GM19397 (cell line): ENCODE measurements around the gene MSN.
"Not testable (repeated sequence)": the region's sequence is repeated elsewhere in the genome, so short reads cannot be mapped to it uniquely, and the experiment has no call there.

ENCODE experiments used
- ATAC-seq: cut with Tn5 transposase; IDR thresholded peaks from one replicate; pipeline ENCODE4 v1.9.1; 2021; ENCODE audit warnings: mild to moderate bottlenecking, moderate library complexity; ENCODE audit not compliant: unreplicated experiment

MSN gene

GRCh38 chrX:65667503-65668376 lies at the start of gene MSN:
Gene MSN, plus strand, starts transcription at chrX:65667654. Its CDS starts 188 bp downstream, at chrX:65667842.
- peak; percentile 85 for ATAC-seq

DNA sequence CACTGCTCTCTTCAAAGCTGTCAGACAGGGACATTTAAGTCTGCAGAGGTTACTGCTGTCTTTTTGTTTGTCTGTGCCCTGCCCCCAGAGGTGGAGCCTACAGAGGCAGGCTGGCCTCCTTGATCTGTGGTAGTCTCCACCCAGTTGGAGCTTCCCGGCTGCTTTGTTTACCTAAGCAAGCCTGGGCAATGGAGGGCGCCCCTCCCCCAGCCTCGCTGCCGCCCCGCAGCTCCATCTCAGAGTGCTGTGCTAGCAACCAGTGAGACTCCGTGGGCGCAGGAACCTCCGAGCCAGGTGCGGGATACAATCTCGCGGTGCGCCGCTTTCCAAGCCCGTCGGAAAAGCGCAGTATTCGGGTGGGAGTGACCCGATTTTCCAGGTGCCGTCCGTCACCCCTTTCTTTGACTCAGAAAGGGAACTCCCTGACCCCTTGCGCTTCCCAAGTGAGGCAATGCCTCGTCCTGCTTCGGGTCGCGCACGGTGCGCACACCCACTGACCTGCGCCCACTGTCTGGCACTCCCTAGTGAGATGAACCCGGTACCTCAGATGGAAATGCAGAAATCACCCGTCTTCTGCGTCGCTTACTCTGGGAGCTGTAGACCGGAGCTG lies 47.3 kb upstream of the MSN start:
- not testable (repeated sequence) for ATAC-seq

DNA sequence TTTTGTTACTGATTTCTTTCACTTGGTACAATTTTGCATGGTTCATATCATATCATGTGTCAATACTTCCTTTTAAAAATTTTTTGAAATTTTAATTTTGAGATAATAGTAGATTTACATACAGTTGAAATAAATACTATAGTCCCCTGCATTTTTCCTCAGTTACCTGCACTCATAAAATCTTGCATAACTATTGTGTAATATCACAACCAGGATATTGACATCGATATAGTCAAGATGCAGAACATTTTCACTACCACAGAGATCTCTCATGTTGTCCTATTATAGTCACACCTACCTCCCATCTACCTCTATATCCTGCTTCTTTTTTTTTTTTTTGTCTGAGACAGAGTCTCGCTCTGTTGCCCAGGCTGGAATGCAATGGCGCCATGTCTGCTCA lies 36.7 kb upstream of the MSN start:
- no peak for ATAC-seq

- no peak for ATAC-seq
Observed at GRCh38 chrX:65633826-65634225, 33.6 kb upstream of the MSN start.

DNA sequence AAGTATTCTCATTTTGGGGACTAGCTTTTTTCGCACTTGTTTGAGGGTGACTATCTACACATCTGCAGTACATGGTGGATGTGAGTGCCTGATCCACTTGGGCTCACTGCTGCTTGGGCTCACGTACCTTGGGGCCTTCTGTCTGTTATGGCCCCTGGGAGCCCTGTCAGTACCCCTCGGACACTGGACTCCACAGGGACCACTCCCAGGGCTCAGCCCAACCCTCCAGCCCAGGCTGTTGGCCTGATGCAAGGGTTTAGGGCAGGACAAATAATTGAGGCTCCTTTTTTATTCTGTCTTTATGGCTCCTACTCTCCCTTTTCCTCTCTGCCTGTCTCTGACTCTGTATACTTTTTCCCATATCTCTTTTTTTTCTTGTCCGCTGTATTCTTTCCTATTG lies 32.7 kb upstream of the MSN start:
- ATAC-seq = no peak

DNA sequence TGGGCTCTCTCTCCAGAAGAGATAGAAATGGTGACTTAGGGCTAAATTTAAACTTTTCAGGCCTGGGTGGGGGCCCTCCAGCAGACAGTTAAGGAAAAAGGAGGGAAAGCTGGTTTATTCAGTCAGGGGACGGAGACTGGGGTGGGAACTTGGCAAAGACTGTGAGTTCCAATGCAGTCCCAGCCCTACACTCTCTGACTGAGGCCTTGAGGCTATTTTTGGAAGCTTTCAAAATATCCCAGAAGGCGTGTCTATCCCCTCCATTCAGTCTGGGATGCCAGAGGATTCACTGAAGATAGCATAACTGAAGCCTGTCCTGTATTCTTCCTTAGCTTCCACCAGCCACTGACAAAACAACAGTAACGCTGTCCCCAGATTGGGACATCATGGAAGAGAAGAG lies 32.1 kb upstream of the MSN start:
- no peak for ATAC-seq

GRCh38 chrX:65635822-65636221 lies 31.6 kb upstream of the MSN start:
- no peak for ATAC-seq

DNA sequence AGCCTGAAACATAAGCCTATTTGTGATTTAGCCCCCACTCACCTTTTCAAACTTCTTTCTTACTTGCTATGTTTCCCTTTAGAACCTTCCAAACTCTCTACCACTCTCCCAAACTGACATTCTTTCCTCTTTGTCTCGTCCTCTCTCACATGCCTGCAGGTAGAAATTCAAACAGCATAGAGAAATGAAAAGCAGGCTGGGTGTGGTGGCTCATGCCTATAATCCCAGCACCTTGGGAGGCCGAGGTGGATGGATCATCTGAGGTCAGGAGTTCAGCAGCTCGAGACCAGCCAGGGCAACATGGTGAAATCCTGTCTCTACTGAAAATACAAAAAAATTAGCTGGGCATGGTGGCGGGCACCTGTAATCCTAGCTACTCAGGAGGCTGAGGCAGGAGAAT lies 31.2 kb upstream of the MSN start:
- not testable (repeated sequence) for ATAC-seq

GRCh38 chrX:65637335-65637734 lies 30.1 kb upstream of the MSN start:
- ATAC-seq = no peak

DNA sequence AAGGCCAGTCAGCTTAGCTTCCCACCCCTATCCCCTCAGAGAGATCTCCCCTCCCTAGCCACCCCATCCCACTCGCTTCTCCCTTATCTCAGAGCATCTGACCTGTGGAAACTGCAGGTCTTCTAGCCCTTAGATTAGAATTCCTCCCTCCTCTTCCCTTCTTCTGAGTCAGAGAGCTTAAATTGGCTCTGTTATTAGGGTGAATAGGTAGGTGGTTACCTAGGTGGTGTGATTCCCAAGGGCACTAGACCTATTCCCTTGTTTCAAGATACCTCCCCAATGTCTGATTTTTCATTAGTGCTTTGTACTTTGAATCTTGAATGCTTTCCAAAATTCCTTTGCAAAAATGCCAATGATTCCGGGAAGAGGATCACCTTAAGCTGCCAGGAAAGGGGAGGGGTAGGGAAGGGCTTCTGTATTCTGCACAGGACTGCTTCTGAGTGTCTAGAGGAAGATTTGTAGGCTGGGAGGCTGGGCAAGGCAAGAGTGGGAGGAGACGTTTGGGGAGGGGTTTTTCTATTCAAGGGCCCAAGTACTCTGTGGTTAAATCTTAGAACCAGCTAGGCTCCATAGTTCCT lies 24.5 kb upstream of the MSN start:
- ATAC-seq = no peak

GRCh38 chrX:65643531-65644052 lies 23.9 kb upstream of the MSN start:
- ATAC-seq = no peak

DNA sequence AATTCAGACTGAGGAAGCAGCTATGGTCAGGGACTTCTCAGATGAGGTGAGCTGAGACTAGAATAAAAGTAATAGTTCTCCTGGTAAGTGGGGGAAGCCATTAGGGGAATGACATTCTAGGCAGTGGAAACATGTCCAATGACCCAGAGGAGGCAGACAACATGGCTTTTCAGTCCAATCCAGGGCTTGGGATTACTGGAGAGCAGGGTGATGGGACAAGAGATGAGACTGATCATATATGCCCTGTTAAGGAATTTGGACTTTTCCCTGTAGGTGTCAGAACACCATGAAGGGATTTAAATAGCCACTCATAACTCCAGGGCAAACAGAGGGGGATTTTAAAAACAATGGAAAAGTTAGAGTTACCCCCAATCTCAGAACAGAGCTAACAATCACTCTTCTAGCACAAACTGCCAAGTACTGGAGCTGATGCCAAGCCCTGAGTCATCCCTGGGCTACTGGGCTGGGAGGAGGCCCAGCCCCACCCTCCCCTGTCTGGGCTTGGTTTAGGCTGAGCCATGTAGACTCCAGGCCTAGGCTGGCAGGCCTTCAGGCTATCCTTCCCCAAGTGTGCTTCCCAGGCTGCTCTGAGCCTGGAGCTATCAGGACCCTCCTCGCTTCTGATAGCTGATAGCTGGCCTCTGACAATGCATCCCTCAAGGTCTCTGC lies 22.7 kb upstream of the MSN start:
- ATAC-seq = no peak

GRCh38 chrX:65647801-65648200 lies 19.7 kb upstream of the MSN start:
- ATAC-seq = no peak

GRCh38 chrX:65652098-65652497 lies 15.4 kb upstream of the MSN start:
- ATAC-seq = no peak

DNA sequence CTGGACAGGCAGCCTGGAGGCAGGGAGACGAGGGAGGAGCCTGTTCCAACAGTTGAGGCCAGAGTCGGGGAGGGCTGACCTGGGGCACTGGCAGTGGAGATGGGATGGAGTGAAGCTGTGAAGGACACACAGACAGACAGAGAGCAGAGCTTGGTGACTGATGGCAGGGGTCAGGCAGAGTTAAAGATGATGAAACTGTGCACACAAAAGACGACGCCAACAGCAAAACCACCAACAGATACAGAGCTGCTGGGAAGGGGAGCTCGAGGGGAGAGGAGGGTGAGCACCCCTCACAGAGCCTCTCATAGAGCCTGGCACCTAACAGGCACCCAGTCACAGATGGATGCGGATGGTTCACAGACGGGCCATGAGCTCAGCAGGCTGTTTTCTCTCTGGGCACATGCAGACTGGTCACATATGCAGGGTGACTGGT lies 10.4 kb upstream of the MSN start:
- ATAC-seq = not testable (repeated sequence)

GRCh38 chrX:65657659-65658058 lies 9.8 kb upstream of the MSN start:
- ATAC-seq = no peak

DNA sequence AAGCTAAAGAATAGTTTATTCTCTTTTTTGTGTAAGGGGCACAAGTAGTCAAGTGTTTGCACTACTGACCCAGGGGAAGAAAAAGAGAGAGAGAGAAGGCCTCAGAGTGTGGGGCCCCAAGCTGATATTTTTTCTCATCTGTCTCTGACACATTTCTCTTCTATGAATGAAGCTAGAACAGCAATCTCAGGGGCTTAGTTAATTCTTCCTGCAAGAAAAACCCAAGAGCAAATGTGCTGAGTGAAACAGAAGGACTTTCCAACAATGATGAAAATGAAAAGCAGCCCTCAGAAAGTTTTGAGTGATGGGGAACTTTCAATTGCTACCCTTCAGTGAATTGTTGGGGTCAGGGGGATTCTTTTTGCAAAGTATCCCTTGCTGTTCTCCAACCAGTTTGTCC lies 9.2 kb upstream of the MSN start:
- no peak for ATAC-seq

DNA sequence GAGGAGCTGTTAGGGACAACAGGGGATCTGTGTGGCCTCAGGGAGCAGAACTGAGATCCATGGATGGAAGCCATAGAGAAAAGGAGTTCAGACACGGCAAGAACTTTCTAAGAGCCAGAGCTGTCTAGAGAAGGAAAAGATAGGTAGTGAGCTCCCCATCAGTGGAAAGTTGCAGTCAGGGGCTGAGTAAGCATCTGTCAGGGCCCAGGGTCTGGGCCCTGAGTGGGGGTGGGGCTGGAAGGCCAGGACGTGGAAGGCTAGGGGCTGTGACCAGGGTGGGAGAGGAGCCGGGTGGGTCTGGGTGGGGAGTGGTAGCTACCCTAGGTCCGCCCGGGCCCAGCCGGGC lies 324 bp upstream of the MSN start:
- ATAC-seq = no peak

DNA sequence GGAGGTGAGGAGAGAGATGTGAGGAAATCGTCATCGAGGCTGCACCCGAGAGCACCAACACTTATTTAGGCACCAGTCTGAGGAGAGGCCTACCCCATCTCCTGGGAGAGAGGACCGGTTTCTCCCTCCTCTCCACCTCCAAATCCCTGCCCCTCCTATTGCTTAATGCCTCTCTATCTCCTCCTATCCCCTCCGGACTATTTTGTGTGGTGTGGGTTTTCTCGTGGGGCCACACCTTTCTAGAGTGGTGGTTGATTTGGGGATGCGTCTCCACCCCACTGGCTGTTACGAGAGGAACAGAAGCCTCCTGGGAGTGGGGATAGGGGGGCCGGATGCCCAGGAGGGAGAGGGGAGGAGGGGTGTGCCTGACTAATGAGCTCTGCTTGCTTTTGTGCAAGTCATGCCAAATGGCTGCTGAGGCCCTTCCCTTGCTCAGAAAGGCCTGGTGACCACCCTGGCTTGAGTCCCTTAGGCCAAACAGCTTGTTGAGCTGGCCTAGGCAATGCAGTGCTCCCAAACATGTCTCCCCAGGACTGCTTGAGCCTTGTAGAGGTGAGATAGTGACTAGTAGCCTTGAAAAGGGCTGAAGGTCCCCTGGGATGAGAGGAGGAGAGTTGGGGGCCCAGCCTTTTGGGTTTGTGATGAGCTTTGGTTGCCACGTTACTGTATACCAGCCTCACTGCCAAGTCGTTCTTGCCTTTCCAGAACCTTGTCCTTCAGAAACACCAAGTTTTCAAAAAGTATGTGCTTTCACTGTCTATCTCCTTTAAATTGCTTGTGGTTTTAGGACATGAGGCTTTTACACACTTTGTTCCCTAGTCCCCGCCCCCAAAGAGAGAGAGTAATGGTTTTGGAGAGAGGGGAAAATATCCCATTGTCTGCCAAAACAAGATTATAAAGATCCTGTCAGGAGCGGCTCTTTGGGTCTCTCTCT lies 1.2 kb downstream of the MSN start:
- ATAC-seq = peak; percentile 41

DNA sequence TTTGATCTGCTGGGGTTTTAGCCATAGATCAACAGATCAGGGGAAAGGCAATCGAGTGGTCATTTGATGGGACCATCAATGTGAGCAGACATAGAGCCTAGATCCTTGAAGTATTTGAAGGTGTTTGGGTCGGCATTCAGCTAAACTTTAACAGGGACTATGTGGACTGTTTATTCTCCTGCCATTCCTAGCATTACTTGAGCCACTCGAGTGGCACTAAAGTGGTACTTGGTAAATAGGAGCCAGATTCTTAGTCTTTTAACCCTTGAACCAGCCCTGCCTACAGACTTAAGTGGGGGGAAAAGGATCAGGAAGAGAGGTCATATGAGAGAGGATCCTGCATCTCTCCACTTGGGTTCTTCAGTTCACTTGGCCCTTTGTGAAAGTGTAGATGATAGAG lies 3.8 kb downstream of the MSN start:
- ATAC-seq = no peak
